ENCODE data around the gene RASSF8.

Gene RASSF8

GRCh38 chr12:25925064-25925463 is 33.4 kb upstream of the RASSF8 start:
- Histone ChIP-seq H3K79me2 (ENCODE audit: control insufficient read depth, low read length) (no peaks in the 10 kb centered on the region), H3K4me2 (ENCODE audit: low read length) (no peak overlapping the region), H4K20me1 (ENCODE audit: control insufficient read depth, insufficient read depth, low read depth, low read length) (no peaks in the 10 kb centered on the region), H3K36me3 (ENCODE audit: control insufficient read depth, low read length) (no peaks in the 10 kb centered on the region), H3K4me3 (ENCODE audit: low read length) (no peak overlapping the region), H3K27me3 (ENCODE audit: control insufficient read depth, low read length) (no peaks in the 10 kb centered on the region), H3K27ac (ENCODE audit: low read depth, low read length) (no peak overlapping the region), H3K9me2 (replicated peaks; ENCODE audit: control insufficient read depth, low read length) (no peaks in the 10 kb centered on the region), H3F3A (ENCODE audit: control insufficient read depth, insufficient read depth) (no peaks in the 10 kb centered on the region), H3K4me1 (ENCODE audit: control insufficient read depth, low read length) (no peaks in the 10 kb centered on the region), H3K9me3 (ENCODE audit: control insufficient read depth, insufficient read depth, low read length) (no peaks in the 10 kb centered on the region)
- TF ChIP-seq CTCF (IDR thresholded peaks at IDR 0.05; ENCODE audit: low read depth, low read length, poor library complexity, severe bottlenecking) (no peak), EZH2phosphoT487 (IDR thresholded peaks at IDR 0.05; ENCODE audit: borderline replicate concordance, low read length) (no peak)

DNA sequence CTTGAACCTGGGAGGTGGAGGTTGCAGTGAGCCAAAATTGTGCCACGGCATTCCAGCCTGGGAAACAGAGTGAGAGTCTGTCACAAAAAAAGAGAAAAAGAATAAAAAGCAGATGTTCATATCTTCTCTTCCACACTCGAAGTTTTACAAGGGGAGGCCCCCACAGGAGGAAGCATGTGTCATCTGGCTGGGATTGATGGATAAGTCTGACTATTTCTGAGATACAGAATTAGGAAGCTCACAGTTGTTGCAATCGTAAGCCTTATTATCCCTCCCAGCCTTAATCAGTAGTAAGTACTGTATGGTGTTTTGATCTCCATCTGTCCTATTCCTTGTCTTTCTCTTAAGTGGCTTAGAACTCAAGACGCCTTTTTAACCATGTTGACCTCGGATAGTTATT is 31.9 kb upstream of the RASSF8 start:
- no peaks in the 10 kb centered on the region for H4K20me1 ChIP-seq (ENCODE audit: control insufficient read depth, insufficient read depth, low read depth, low read length)

GRCh38 chr12:25929142-25929541 is 29.3 kb upstream of the RASSF8 start:
- no peak overlapping the region for H3K4me3 ChIP-seq (ENCODE audit: low read length)
- no peaks in the 10 kb centered on the region for H3K27me3 ChIP-seq (ENCODE audit: control insufficient read depth, low read length)
- no peaks in the 10 kb centered on the region for H4K20me1 ChIP-seq (ENCODE audit: control insufficient read depth, insufficient read depth, low read depth, low read length)
- H3K9me2 ChIP-seq (replicated peaks; ENCODE audit: control insufficient read depth, low read length) = no peaks in the 10 kb centered on the region
- H3K9me3 ChIP-seq (ENCODE audit: control insufficient read depth, insufficient read depth, low read length) = no peaks in the 10 kb centered on the region
- no peak overlapping the region for H3K27ac ChIP-seq (ENCODE audit: low read depth, low read length)
- no peaks in the 10 kb centered on the region for H3F3A ChIP-seq (ENCODE audit: control insufficient read depth, insufficient read depth)
- H3K79me2 ChIP-seq (ENCODE audit: control insufficient read depth, low read length) = no peaks in the 10 kb centered on the region
- H3K4me2 ChIP-seq (ENCODE audit: low read length) = no peak overlapping the region
- no peaks in the 10 kb centered on the region for H3K4me1 ChIP-seq (ENCODE audit: control insufficient read depth, low read length)
- TF ChIP-seq EZH2phosphoT487 (IDR thresholded peaks at IDR 0.05; ENCODE audit: borderline replicate concordance, low read length) (no peak), CTCF (IDR thresholded peaks at IDR 0.05; ENCODE audit: low read depth, low read length, poor library complexity, severe bottlenecking) (no peak)
- no peaks in the 10 kb centered on the region for H3K36me3 ChIP-seq (ENCODE audit: control insufficient read depth, low read length)

More for the DNA sequence above, 31.9 kb upstream of the RASSF8 start:
- H3K27me3 ChIP-seq (ENCODE audit: control insufficient read depth, low read length) = no peaks in the 10 kb centered on the region
- H3K36me3 ChIP-seq (ENCODE audit: control insufficient read depth, low read length) = no peaks in the 10 kb centered on the region
- no peaks in the 10 kb centered on the region for H3K9me2 ChIP-seq (replicated peaks; ENCODE audit: control insufficient read depth, low read length)
- no peak overlapping the region for H3K4me3 ChIP-seq (ENCODE audit: low read length)
- no peaks in the 10 kb centered on the region for H3K4me1 ChIP-seq (ENCODE audit: control insufficient read depth, low read length)
- H3K9me3 ChIP-seq (ENCODE audit: control insufficient read depth, insufficient read depth, low read length) = no peaks in the 10 kb centered on the region
- TF ChIP-seq CTCF (IDR thresholded peaks at IDR 0.05; ENCODE audit: low read depth, low read length, poor library complexity, severe bottlenecking) (no peak), EZH2phosphoT487 (IDR thresholded peaks at IDR 0.05; ENCODE audit: borderline replicate concordance, low read length) (no peak)
- H3K79me2 ChIP-seq (ENCODE audit: control insufficient read depth, low read length) = no peaks in the 10 kb centered on the region
- H3F3A ChIP-seq (ENCODE audit: control insufficient read depth, insufficient read depth) = no peaks in the 10 kb centered on the region
- H3K27ac ChIP-seq (ENCODE audit: low read depth, low read length) = no peak overlapping the region
- no peak overlapping the region for H3K4me2 ChIP-seq (ENCODE audit: low read length)

GRCh38 chr12:25932971-25933370 is 25.5 kb upstream of the RASSF8 start:
- H3F3A ChIP-seq (ENCODE audit: control insufficient read depth, insufficient read depth) = no peaks in the 10 kb centered on the region

More at GRCh38 chr12:25932971-25933370, 25.5 kb upstream of the RASSF8 start:
- H3K36me3 ChIP-seq (ENCODE audit: control insufficient read depth, low read length) = no peaks in the 10 kb centered on the region
- no peaks in the 10 kb centered on the region for H3K27me3 ChIP-seq (ENCODE audit: control insufficient read depth, low read length)
- H3K4me3 ChIP-seq (ENCODE audit: low read length) = no peak overlapping the region
- no peak overlapping the region for H3K27ac ChIP-seq (ENCODE audit: low read depth, low read length)
- no peak overlapping the region for H3K4me2 ChIP-seq (ENCODE audit: low read length)
- H4K20me1 ChIP-seq (ENCODE audit: control insufficient read depth, insufficient read depth, low read depth, low read length) = no peaks in the 10 kb centered on the region
- no peaks in the 10 kb centered on the region for H3K4me1 ChIP-seq (ENCODE audit: control insufficient read depth, low read length)
- no peak for TF ChIP-seq EZH2phosphoT487 (IDR thresholded peaks at IDR 0.05; ENCODE audit: borderline replicate concordance, low read length)
- no peak for TF ChIP-seq CTCF (IDR thresholded peaks at IDR 0.05; ENCODE audit: low read depth, low read length, poor library complexity, severe bottlenecking)
- no peaks in the 10 kb centered on the region for H3K79me2 ChIP-seq (ENCODE audit: control insufficient read depth, low read length)
- H3K9me3 ChIP-seq (ENCODE audit: control insufficient read depth, insufficient read depth, low read length) = no peaks in the 10 kb centered on the region
- H3K9me2 ChIP-seq (replicated peaks; ENCODE audit: control insufficient read depth, low read length) = no peaks in the 10 kb centered on the region

All from DOHH2 (cell line).